Inferior parietal cortex (tissue), 1 donor: ENCODE measurements around the gene ATP6V0B.
A peak's percentile ranks its signal among the peaks of the same experiment; 100 is the strongest.

ENCODE experiments used
- DNase-seq: peaks from one replicate; pipeline ENCODE4 v3.0.0-alpha.2; 2016; ENCODE audit errors: extremely low spot score

The ATP6V0B gene

DNA sequence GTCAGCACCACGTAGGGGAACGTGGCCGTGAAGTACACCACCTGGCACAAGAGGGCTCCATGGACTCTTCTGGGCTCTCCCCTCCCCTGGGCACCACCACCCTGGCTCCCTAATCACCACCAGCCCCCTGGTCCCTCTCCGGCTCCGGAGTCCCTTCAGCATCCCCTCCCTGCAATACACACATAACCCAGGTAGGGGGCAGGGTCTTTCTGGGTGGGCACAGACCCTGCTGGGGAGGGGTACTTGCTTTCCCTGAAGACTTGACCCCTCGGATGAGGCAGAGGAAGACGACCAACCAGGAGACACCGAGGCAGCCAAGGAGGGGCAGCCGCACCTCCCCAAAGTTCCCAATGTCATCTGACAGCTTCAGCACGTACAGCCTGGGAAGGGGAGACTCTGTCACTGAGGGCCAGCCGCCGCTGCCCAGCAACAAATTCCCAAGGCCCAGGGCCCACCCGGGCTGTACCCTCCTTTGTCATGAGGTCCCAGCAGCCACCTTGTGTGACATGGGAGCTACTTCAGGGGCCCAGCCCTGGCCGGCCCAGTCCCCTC is 27.9 kb downstream of the ATP6V0B start:
- DNase-seq, result no peak

DNA sequence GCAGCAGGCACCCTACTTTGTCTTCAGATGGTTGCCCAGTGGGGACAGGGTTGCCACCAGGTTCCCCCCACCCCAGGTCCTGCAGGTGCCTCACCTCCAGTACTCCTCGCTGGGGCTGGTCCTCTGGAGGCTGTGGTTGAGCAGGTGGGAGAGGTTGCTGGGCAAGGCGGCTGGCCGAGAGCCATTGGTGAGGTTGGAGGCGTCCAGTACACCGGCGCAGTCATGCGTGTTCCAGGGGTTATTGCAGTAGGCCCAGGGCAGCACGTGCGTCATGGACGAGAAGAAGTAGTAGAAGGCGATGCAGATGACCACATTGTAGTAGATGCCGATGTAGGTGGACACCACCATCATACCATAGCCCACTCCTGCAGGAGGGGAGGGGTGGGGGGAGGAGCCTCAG is 33.5 kb downstream of the ATP6V0B start:
- DNase-seq, result no peak

DNA sequence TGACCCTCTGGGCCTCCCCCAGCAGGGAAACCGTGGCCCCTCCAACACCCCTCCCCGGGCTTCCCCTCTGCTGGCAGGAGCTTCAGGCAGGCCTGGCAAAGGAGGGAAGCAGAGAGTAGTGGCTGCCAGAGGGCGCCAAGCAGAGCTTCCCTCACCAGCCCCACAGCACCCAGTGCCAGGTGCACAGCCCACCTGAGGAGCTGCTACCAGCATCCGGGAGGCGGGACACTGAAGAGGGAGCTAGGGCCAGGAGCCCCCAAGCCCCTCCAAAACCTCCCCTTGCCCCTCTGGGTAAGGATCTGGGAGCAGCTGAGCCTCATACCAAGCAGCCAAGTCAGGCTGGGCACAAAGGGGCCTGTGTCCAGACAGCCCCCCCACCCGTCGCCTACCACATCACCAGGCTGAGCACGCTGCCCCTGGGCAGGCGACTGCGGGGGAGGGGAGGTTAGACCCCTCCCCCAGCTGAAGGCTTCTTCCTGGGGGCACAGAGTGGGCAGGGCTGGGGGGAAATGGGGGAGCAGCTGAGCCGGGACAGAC is 36.2 kb downstream of the ATP6V0B start:
- peak; percentile 73 for DNase-seq

DNA sequence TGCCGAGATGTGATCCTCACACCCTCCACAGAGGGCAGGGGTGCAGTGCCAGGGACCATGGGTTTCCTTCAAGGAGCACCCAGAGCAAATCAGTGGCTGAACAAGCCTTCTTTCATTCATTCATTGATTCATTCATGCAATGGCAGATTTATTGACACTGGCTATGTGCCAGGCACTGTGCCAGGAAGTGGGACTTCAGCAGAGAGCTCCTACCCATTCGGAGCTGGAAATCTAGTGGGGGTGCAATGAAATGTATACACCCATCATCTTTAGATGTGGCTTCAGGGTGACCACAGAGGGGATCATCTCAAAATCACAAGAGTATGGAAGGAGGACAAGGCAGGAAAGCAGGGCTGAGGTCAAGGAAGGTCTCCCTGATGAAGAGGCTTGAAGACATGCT is 37.6 kb downstream of the ATP6V0B start:
- no peak for DNase-seq

DNA sequence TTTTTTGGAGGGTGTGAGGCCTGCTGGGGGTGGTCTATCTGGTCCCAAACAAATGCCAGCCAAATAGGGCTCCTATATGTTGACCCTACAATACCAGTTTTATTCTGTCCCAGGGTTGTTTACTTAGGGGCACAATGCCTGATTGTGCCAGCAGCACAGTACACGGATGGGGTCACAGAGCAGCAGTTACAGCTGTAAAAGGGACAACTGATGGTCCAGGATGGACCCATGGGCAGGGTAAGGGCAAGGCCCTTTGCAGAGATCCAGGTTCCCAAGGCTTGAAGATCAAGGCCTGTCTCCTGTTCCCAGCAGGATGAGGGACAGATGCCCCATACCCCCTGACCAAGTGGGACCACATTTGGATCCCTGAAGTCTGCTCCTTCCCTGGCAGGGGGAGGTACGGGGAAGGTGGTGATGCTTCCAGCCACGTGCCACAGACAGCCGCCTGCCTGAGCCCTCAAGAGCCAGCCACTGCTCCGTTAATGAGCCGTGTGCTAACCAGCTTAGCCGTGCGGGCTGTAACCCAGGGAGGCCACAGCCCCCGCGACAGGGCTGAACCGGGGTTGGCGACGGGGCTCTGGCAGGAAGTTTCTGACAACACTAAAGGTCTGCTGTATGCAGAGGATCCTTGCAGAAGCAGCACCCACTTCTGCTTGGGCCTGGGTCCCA is 38.3 kb downstream of the ATP6V0B start:
- no peak for DNase-seq

DNA sequence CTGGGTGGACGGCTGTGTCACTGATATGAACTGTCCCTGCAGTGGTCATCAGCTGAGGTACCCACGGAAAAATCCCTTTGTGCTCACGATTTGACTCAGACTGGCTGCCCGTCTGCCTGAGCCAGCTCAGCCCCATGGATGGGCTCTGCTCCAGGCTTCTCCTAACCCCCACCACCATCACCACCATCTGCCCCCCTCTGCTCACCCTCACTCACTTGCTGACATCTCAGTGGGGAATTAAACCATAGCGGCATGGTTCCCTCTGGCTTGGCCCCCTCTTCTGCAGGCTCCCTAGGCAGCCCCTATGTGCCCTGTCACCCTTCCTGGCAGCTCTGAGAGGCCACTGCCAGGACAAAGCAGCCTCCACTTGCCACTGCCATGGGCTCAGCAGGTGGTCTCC is 39.2 kb downstream of the ATP6V0B start:
- DNase-seq, result no peak

DNA sequence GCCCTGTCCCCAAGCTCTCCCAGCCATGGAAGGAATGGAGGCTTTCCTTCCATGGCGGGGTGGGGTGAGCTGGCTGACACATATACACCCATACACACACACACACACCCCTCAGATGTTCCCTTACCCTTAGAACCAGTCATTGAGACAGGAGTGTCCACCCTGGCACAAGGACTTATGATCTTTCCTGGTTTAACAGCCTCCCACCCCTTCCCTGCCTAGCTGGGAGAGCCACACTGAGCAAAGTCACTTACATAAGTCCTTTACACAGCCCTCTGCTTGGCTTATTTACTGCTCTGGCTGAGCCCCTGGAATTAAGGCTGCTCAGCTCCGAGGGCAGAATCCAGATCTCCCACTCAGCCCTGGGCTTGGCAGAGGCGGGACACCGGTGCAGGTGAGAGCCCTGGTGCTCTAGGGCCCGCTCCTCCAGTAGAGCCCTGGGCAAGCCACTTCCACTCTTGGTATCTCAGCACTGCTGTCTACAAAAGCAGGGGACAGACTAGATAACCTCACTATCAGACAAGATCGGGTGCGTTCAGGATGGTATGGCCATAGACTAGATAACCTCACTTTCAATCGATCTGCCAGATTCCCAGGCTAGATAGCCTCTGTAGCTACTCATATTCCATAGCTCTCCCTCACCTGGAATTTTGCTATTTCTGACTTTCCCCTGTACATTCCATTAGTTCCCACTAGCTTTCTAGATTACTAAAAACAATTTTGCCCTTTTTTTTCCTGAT is 39.8 kb downstream of the ATP6V0B start:
- DNase-seq, result no peak

DNA sequence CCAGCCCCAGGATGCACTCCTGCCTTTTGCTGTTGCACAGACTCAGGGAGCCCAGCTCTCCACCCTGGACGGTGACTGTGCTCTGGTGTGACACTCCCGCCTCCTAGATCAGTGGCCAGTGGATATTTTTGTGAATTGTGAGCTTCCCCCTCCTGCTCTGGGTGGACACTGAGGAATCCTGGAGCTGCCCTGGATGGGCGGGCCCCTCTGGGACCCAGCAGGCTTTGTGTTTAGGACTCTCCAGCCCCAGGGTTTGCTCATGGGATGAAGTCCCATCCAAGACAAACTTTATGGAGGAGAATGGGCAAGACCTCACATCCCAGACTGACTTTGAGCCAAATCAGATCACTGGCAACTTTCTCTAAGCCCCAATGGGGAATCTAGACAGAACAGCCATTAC is 40.4 kb downstream of the ATP6V0B start:
- no peak for DNase-seq

DNA sequence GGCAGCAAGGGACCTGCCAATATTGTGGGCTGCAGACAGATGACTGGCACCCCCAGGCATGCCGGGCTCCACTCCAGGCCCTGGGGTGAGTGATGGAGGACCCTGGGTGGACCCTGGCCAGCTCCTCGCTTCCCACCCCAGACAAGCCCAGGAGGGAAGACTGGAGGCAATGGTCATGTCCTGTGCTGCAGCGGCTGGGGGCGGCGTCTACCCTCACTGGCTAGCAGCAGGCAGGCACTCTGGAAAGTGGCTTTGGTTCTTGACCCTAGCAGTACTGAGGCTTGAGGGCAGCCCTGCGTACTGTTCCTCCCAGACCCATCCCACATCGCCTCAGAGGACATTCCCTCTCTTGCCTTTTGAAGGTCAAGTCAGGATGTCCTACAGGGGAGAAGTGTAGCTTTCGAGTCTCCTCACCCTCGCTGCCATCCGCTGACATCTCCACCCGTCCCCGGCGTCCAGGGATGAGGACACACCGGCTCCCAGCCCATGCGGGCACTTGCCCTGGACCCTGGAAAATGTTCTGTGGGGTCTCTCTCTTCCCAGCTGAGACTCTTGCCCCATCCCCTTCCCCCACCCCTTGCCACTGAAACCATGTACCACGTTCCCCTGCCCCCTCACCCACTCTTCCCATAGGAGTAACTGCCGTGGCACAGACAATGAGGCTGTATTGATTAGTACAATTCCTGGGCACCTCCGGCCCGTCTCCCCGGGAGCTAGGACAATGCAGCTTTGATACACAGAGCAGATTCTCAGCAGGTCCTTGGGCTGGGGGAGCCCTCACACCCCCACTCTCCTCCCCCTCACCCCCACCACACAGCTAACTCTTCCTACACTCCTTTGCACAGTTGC is 41.5 kb downstream of the ATP6V0B start:
- no peak for DNase-seq

DNA sequence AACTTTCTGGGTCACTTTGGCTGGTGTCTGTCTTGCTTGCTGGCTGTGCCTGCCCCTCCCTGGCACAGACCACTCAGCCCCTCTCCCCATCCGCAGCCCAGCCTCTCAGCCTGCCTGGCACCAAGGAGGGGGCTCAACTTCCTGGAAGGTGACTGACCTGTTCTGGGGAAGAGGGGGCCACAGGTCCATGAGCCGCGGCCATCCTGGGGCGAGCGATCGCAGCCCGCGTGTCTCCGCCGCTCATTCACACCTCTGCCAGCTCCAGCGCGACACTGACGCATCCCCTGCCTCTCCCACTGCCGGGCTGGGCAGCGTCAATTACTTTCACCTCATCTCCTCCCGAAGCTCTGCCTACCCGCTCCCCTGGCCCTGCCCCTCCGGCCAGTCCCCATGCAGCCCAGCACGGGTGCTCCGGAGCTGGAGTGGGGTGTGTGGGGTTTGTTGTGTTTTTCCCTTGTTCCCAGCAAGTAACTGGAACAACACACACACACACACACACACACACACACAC is 42.2 kb downstream of the ATP6V0B start:
- no peak for DNase-seq

DNA sequence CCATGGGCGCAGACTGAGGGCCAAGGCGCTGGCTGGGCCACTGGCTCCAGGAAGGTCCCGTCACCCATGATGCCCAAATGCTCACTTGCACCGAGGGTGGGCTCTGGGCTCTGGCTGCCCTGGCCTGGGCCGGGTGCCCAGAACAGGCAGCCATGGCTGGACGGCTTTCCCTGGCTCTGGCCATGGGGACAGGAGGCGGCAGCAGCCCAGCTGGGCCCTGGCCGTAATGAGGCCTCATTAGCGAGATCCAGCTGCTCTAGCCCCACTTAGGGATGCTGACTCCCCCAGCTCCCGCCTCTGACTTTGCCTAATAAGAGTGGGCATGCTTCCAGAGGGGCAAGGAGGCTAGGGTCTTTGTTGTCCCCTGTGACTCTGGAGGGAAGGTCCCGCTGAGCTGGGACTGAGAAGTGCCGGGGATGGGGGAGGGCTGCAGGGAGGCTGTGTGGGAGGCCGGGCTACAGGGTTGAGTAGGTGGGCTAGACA is 44.7 kb downstream of the ATP6V0B start:
- DNase-seq, result no peak

DNA sequence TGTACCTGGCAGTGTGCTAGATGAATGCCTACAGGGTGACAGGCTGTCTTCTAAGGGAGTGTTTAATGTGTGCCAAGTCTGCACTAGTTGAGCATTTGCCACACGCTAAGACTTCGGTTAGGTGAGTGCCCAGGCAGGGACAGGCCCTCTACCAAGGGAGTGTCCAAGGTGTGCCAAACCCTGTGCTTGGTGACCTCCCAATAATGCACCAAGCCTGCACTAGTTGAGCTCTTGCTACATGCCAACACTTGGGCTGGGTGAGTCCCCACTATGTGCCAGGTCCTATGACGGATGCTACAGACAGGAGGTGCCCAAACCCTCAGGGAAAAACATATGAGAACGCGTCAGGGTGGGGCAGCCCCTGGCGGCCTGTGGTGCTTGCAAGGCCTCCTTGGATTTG is 45.7 kb downstream of the ATP6V0B start:
- DNase-seq, result no peak

DNA sequence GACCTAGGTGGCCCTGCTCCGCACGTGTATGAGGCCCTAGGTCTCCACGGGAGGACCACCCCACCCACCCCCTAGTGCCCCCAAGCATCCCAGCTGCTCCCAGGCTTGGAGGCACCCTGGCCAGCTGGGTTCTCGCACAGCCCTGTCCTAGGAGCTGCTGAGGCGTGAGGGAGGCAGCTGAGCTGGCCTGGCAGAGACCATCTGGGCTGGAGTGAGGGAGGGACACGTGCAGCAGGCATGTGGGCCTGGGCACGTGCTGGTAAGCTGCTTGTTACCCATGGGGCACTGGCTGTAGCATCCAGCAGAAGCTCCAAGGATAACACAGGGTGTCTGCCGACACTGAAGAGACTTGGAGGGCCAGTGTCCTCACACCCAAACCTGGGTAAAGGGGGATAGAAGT is 46.4 kb downstream of the ATP6V0B start:
- no peak for DNase-seq

DNA sequence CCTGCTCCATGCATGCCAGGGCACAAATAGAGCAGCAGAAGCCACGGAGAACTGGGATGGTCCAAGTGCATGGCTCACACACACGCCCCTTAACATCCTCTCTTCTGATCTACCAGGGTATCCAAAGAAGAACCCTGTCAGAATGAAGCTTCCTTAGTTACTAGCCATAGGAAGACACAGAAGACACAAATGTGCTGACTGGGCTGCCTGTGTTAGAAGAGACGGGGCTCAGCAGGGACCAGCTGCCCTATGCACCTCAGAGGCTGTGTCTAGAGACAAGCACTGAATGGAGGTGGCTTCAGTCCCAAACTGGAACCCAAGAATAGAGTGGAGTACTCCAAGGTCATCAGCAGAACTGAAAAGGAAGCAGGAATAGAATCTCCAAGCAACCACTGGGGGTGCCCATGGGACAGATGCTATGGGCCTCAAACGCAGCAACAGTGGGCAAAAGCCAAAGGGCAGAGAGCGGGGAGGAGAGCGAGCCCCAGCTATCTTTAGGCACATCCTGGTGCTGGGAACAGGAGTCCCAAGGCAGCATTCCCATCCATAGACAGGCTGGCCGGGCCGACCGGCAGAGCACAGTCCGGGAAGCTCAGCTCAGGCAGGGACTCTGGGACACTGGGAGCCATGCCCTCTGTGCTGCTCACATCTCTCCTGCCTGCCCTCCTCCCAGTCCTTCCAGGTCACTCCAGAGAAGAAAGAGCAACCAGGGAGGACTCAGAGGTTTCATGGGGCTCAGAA is 47.0 kb downstream of the ATP6V0B start:
- no peak for DNase-seq

DNA sequence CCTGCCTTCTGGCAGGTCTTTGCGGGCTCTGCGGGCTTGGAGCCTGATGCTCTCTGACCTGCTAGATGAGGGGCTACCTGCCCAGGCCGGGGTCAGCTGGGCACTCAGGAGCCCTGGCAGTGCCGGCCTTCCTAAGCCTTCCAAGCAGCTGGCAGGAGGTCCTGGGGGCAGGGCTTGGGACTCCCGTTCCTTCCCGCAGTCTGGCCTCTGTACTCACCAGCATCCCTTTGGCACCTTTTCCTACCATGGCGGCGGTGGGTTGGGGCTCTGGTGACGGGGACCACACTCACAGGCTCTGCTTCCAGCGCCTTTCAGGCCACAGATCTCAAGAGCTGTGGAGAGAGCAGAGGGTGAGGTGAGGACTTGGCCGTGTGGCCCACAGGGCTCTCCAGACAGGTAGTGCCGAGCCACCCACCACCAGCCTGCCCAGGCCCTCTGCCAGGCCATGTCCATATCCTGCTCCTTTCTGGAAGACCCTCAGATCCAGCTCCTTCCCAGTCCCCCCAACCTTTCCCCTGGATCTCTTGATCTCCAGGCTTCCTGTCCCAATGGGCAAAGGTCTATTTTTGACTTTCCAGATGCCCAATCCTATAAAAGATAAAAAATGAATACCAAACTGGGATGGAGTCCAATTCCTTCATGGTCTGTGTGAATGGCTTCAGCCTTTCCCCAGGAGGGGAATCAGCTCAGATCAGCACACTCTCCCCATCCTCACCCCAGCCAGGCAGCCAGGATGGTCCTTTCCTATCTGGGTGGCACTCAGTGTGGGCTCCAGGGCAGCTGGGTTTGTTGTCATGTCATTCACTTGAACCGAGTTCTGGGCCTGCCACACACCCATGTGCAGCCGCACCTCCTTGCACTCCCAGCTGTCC is 49.5 kb downstream of the ATP6V0B start:
- no peak for DNase-seq

DNA sequence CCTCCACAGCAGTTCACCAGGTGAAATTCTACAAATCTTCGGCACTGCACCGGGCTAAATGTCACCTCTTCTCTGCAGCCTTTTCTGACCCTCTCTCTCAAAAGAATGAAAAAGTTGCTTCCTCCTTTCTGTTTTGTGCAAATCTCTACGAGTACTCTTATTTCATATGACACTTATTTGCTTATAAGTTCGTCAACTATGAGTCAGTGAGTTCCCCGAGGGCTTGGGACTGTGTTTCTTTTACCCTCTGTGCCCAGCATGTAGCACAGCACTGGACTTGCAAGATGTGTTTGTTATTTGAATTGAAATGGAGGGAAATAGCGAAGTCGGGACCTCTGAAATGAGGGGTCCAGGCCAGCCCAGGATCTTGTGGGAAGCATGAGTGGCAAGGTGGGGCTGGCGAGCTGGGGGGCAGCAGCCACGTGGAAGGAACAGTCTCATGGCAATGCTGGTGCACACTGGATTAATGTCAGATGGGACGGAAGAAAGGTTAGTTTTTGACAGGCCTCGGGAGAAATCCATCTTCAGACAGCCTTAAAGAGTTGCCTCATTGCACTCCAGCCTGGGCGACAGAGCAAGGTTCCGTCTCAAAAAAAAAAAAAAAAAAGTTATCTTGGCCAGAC is 50.3 kb downstream of the ATP6V0B start:
- DNase-seq, result no peak

DNA sequence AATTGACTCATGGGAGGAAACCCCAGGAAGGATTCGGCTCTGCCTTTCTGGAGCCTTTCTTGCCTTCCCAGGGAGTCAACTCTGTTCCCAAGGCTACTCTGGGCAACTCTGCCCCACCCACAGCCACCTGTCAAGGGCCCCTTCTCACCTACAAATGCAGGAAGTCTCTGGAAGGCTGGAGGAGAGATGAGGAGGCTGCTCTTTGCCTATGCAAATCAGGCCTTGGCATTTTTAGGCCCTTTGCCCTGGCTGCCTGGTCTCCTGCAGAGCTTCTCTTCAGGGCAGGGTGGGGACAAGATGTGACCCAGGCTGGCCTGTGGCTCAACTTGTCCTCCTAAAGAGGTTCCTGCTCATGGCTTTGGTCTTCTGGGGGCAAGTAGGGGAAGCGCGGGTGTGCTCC is 51.1 kb downstream of the ATP6V0B start:
- no peak for DNase-seq

DNA sequence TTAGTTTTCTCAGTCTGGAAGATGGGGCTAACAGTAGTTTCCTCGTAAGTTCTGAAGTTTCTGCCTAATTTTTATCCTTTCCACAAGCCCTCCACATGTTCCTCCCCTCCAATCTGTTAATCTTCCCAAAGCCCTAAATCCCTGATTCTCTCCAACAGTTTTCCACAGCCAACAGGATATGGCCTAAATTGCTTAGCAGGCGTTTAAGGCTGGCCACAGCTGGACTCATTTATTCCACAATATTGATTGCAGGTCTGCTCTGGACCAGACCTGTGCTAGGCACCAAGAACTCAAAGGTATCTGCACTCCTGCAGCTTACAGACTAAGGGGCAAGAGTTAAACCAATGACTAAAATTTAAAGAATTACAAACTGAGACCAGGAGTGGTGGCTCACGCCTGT is 52.6 kb downstream of the ATP6V0B start:
- no peak for DNase-seq
